Muscle of leg (tissue), 11 donors: ENCODE measurements around the gene GALNTL6. TPM values are rescaled to one million over a fixed set of nuclear protein-coding genes. Genes with fewer than 3 reads are reported as not detected.

Source experiments
- DNase-seq: peaks from one replicate; pipeline ENCODE4 v3.0.0; 2013
- H3K27ac ChIP-seq: one replicate; pipeline ENCODE4 v1.5.1; 2013; ENCODE audit warnings: mild to moderate bottlenecking, low read length, control low read depth
- H3K27me3 ChIP-seq: one replicate; pipeline ENCODE4 v1.6.1; 2013; ENCODE audit warnings: low read length; ENCODE audit not compliant: control insufficient read depth, insufficient read depth
- H3K36me3 ChIP-seq: one replicate; pipeline ENCODE4 v1.6.1; 2013; ENCODE audit warnings: low read length; ENCODE audit not compliant: control insufficient read depth, insufficient read depth
- H3K4me1 ChIP-seq: one replicate; pipeline ENCODE4 v1.6.1; 2013; ENCODE audit warnings: low read length; ENCODE audit not compliant: control insufficient read depth, insufficient read depth
- H3K4me3 ChIP-seq: one replicate; pipeline ENCODE4 v1.5.1; 2013; ENCODE audit warnings: low read length, control low read depth
- H3K9me3 ChIP-seq: replicated peaks from 2 replicates; pipeline ENCODE4 v1.6.1; 2013; ENCODE audit warnings: low read depth, low read length; ENCODE audit not compliant: control insufficient read depth
- WGBS: methylation state at CpG from one replicate; pipeline ENCODE4 v1.1.5; 2013; ENCODE audit warnings: missing lambda C conversion rate; ENCODE audit not compliant: insufficient coverage; 5-methylcytosine and 5-hydroxymethylcytosine counted together
- polyA plus RNA-seq, 8 donors: library from polyadenylated mRNA; unstranded; fragments of 120-200 nt; gene quantifications; one replicate each; pipeline versions ENCODE4 v1.2.1 to v1.2.3, GENCODE V29; 2013; ENCODE audit warnings: inconsistent platforms in 1 of 8, low replicate concordance in 1 of 8; ENCODE audit not compliant: insufficient read length in 8 of 8, insufficient read depth in 1 of 8
- total RNA-seq: library from RNA; stranded (reverse); fragments of 120-200 nt; gene quantifications from one replicate; pipeline ENCODE4 v1.2.4, GENCODE V29; 2013

GALNTL6 gene
- total and polyA plus RNA-seq, 9 donors: 0.26 to 0.95 (median 0.53) TPM

DNA sequence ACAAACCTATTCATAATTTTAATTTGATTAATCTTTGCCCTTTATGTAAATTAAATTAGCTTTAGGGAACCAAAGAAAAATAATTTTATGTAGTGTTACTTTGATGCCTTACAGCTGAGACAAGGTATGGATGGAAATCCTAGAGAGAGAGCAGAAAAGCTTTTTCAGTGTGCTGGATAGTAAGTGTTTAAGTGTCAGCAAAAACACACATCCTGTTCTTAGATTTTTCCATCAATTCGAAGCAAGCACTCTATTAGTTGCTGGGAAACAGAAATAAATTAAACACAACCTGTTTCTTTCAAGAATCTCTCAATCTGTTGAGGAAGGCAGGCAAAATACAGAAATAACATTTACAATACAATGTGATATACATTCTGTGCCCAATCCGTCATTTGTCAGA, 327.8 kb downstream of the GALNTL6 start:
- DNase-seq: peak; percentile 11
- no peaks in the 10 kb centered on the region for H3K36me3 ChIP-seq
- H3K27me3 ChIP-seq: no peaks in the 10 kb centered on the region
- H3K9me3 ChIP-seq: no peaks in the 10 kb centered on the region
- no peak overlapping the region for H3K4me3 ChIP-seq
- H3K27ac ChIP-seq: no peak overlapping the region
- no CpG with 5 or more reads among the region's 2 CpGs for WGBS
- no peaks in the 10 kb centered on the region for H3K4me1 ChIP-seq

GRCh38 chr4:172142281-172142741, 329.1 kb downstream of the GALNTL6 start:
- no CpG with 5 or more reads among the region's 2 CpGs for WGBS
- no peak overlapping the region for H3K4me3 ChIP-seq
- no peaks in the 10 kb centered on the region for H3K9me3 ChIP-seq
- H3K4me1 ChIP-seq: no peaks in the 10 kb centered on the region
- DNase-seq: no peak
- no peaks in the 10 kb centered on the region for H3K36me3 ChIP-seq
- no peaks in the 10 kb centered on the region for H3K27me3 ChIP-seq
- no peak overlapping the region for H3K27ac ChIP-seq

DNA sequence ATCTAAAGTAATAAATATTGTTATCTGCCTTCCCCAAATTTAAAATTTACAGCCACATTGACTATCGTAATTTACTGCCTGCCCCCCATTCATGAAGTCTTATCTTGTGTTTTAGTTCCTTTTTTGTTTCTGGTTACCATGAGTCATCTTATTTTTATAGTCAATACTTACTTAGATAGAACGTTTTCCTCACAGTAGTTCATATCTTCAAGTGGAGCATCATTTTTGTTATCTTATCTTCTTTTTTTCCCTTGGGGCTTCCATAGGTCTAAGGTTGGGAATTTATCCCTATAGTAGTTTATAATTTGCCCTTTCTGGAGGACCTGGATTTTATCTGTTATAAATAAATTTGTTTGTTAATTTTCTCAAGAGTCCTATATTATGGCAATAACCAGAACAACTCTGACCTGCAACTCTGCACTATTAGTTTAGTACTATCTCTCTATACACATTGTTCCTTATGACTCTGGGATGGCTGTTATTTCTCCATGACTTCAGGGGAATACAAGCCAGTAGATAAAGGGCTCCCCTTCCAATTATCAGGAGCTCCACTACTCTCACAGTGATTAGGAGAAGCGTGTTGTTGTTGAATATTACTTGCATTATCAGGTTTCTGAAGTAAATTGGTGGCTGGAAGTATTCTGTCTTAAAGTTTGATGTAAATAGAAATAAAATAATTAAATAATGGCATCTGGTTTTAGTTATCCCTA, 330.6 kb downstream of the GALNTL6 start:
- Histone ChIP-seq H3K4me1 (no peaks in the 10 kb centered on the region), H3K4me3 (no peak overlapping the region), H3K36me3 (no peaks in the 10 kb centered on the region), H3K9me3 (no peaks in the 10 kb centered on the region), H3K27ac (no peak overlapping the region), H3K27me3 (no peaks in the 10 kb centered on the region)
- no CpG with 5 or more reads among the region's 3 CpGs for WGBS
- DNase-seq: no peak

- Histone ChIP-seq H3K4me3 (no peak overlapping the region), H3K27ac (no peak overlapping the region), H3K36me3 (no peaks in the 10 kb centered on the region), H3K4me1 (no peaks in the 10 kb centered on the region), H3K9me3 (no peaks in the 10 kb centered on the region), H3K27me3 (no peaks in the 10 kb centered on the region)
- DNase-seq: peak; percentile 32
- WGBS: no CpG with 5 or more reads among the region's 2 CpGs
Measured at GRCh38 chr4:172147687-172148086, 334.5 kb downstream of the GALNTL6 start.

DNA sequence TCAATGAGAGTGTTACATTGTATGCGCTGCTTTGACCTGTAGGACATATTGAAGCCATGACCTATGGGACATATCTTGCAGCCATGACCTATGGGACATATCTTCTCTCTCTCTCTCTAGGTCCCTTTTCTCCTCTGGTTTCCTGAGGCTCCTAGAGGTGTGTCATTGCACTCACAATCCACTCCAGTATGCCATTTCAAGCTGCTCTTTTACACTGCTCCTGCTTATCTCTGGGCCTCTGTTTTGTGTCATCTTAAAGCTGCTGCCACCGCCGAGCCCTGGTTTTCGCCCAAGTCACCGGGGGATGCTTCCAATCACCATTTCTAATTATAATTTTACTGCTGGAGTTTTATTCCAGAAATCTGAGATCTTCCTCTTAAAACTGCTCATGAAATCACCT, 336.1 kb downstream of the GALNTL6 start:
- Histone ChIP-seq H3K9me3 (no peaks in the 10 kb centered on the region), H3K27me3 (no peaks in the 10 kb centered on the region), H3K27ac (no peak overlapping the region), H3K4me3 (no peak overlapping the region), H3K4me1 (no peaks in the 10 kb centered on the region), H3K36me3 (no peaks in the 10 kb centered on the region)
- no peak for DNase-seq
- 100% methylated on average over 1 of the region's 5 CpGs for WGBS

DNA sequence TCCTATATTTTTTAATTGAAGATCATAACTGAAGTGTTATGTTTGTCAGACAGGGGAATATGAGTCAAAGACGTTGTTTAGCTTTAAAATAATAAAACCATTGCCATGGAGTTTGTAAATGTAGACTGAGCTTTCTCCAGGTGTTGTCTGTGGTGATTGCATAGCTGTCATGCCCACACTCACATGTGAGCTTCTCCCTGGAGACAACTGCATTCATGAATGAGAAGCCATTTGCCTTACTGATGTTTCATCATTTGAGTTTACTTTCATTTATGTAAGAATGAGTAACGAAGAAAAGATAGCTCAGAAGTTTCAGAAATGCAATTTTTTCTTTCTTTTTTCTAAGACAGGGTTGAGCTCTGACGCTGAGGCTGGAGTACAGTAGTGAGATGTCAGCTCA, 339.1 kb downstream of the GALNTL6 start:
- DNase-seq: no peak
- Histone ChIP-seq H3K36me3 (no peaks in the 10 kb centered on the region), H3K4me1 (no peaks in the 10 kb centered on the region), H3K4me3 (no peak overlapping the region), H3K27ac (no peak overlapping the region), H3K27me3 (no peaks in the 10 kb centered on the region), H3K9me3 (no peaks in the 10 kb centered on the region)
- WGBS: no CpG with 5 or more reads among the region's 3 CpGs

DNA sequence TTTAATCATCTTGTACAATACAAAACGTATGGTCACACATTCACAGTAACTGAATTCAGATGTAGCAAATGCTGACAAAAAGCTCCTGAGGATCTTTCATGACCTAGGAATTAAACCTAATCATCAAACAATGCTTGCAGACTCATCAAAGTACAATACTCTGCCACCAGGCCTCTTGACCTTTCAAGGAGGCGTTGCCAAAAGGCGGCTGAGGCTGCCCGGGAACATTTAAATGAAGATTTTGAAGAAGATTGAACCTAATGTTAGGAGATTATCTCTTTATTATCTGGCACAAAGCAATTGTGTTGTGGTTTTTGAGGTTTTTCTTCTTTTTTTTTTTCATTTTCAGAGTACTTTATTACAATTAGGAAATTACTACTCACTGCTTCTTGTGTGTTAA, 340.5 kb downstream of the GALNTL6 start:
- Histone ChIP-seq H3K4me1 (no peaks in the 10 kb centered on the region), H3K27me3 (no peaks in the 10 kb centered on the region), H3K9me3 (no peaks in the 10 kb centered on the region), H3K27ac (no peak overlapping the region), H3K4me3 (no peak overlapping the region), H3K36me3 (no peaks in the 10 kb centered on the region)
- no CpG with 5 or more reads among the region's 4 CpGs for WGBS
- no peak for DNase-seq

DNA sequence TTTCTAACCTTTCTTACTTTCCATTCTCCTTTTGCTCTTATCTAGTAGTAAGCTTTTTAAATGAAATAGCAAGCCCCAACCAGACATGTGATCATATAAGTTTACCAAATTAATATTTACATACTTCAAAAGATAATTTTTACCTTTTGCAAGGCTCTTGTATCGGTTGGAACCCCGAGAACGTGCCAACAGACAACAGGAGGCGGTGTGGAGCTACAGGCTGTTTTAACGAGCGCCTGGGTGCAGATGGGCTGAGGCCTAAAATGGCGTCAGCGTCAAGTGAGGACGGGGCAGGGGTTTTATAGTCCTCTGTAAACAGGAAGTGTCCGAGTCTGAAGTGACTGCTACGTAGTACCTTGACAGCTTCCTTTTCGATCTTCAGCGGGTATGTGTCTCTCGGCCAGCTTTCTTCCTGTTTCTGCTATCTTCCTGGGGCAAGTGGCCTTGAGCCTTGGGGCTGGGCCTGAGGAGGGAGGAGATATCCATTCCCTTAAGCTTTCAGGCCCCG, 342.7 kb downstream of the GALNTL6 start:
- no peak overlapping the region for H3K27ac ChIP-seq
- H3K9me3 ChIP-seq: no peaks in the 10 kb centered on the region
- H3K4me1 ChIP-seq: no peaks in the 10 kb centered on the region
- no peak for DNase-seq
- no peaks in the 10 kb centered on the region for H3K27me3 ChIP-seq
- no peaks in the 10 kb centered on the region for H3K36me3 ChIP-seq
- H3K4me3 ChIP-seq: no peak overlapping the region
- WGBS: 89% methylated on average over 11 of the region's 15 CpGs

DNA sequence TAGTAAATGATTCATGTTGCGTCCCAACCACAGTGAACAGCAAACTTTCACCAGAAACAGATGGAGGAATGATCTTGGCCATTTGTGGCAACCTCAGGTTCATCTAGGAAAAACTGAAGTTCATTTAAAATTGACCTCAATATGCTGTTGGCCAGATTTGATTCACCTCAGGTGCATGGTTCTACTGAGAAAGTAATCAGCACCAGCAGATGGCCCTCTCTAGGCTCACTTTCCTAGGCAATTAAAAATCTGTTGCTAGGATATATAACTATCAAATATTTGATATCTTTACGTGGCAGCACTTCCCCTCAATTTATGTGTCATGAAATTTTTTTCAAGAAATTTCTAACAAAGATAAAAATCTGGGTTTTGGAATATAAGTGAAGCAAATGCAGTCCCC, 344.7 kb downstream of the GALNTL6 start:
- DNase-seq: no peak
- Histone ChIP-seq H3K27me3 (no peaks in the 10 kb centered on the region), H3K36me3 (no peaks in the 10 kb centered on the region), H3K9me3 (no peaks in the 10 kb centered on the region), H3K4me3 (no peak overlapping the region), H3K27ac (no peak overlapping the region), H3K4me1 (no peaks in the 10 kb centered on the region)
- 89% methylated on average over 1 of the region's 2 CpGs for WGBS

GRCh38 chr4:172163215-172163614, 350.0 kb downstream of the GALNTL6 start:
- no peaks in the 10 kb centered on the region for H3K4me1 ChIP-seq
- H3K9me3 ChIP-seq: no peaks in the 10 kb centered on the region
- H3K27ac ChIP-seq: no peak overlapping the region
- DNase-seq: no peak
- no CpG with 5 or more reads among the region's 2 CpGs for WGBS
- no peaks in the 10 kb centered on the region for H3K36me3 ChIP-seq
- H3K4me3 ChIP-seq: no peak overlapping the region
- H3K27me3 ChIP-seq: no peaks in the 10 kb centered on the region
